GM18868 (cell line): Measurements from ENCODE around the gene KITLG.
"Not testable (repeated sequence)": the region's sequence is repeated elsewhere in the genome, so short reads cannot be mapped to it uniquely, and the experiment has no call there.

Experiments used
- ATAC-seq: cut with Tn5 transposase; IDR thresholded peaks from one replicate; pipeline ENCODE4 v1.9.1; 2021; ENCODE audit warnings: mild to moderate bottlenecking, moderate library complexity; ENCODE audit not compliant: unreplicated experiment

Gene KITLG

DNA sequence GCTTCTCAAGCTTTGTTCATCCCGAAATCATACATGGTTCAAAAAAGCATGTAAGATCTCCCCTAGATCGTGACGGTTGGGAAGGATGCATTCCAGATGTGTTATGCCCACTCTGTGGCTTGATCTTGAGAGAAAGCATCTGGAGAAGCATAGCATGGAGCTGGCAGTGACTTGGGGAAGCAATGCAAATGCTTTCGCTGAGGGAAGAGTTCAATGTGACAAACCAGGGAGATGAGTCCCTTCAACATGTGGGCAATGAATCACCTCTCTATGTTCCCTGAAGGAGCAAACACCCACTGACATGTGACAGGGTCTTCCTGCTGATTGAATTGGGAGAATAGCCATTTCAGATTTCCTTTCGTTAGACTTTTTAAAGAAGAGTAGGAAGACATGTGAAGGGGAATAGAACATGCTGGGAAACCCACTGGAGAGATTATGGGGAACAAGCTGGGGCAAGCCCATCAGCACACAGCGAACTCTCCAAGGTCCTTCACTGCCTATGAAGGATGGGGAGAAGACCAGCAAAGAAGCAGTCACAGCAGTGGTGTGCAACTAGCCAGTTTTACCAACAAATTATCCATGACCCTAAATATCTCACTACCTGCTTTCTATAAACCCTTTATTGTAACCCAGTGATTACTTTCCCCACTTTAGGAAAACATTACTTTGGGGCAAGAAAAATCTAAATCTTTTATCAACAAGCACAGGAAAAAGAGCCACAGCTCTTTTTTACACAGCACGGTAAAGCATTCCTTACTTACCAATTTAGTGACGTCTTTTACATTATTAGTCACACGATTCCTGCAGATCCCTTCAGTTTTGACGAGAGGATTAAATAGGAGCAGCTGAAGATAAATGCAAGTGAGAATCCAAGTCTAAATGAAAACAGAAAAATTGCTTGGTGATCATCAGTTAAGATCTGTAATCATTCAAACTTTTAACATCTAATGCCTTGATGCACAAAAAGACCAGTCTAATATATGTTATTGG is 35.0 kb downstream of the KITLG start:
- ATAC-seq, result no peak

DNA sequence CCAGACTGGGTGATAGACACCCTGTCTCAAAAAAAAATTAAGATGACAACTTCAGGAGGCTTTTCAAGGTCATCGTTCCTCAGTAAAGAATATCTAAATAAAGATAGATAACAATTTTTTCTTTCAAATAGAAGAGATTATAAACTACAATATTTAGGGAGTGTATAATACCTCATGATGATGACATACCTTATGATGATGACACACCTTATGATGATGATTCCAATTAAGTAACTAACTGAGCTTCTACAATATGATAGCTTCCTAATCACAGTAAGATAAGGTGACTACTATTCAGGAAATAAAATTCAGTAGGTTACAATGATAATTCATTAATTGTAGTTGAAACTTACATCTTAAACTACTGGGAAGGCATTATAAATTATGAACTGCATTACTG is 40.4 kb downstream of the KITLG start:
- ATAC-seq, result no peak

DNA sequence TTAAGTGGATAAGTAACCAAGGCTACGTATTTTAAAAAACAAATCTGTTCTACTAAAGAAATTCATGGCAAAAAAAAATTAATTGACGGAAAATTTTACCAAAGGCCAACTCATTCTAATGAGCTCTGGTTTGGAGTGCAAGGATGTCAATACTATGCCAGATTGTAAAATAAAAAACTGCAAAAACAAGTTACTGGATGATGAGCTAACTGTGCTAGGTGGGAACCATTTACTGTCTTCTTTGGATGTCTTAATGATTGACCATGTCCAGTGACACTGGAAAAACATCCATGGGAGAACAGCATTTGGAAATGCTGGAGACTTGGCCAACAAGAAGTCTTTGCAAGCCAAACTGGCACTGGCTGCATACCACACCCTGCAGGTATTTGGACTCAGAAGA is 41.6 kb downstream of the KITLG start:
- ATAC-seq, result no peak

DNA sequence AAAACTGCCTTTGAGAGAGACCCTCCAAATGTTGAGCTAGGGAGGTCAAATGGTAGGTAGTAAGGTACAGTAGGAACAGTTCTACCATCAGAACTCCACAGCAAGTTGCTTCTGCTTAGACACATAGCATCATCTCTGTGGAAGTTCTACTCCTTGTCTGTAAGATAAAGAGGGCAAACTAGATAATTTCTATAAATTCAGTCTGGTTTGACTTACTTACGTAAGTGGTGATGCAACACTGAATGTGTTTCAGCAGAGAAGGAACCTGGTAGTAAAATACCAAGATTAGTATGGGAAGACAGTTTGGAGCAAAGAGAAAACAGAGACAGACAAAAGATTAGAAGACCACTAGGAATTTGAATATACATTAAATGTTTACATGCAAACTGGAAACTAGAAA is 42.0 kb downstream of the KITLG start:
- ATAC-seq, result no peak

DNA sequence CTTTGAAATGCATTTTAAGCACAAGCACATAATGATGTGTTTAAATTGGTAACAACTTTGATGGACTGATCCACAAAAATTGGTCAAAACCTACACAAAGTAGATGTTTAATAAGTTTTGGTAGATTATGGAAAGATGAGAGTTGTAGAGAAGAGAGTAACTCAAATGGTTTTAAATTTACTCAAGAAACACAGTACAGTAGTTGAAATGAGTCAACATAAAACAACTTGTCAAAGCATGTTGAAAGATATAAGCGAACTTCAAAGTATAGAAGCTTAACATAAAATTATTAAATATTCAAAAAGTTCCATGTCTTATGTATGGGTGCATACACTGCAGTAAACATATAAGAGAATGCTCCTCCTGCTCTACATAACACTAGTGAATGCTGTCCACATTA is 49.4 kb downstream of the KITLG start:
- no peak for ATAC-seq

DNA sequence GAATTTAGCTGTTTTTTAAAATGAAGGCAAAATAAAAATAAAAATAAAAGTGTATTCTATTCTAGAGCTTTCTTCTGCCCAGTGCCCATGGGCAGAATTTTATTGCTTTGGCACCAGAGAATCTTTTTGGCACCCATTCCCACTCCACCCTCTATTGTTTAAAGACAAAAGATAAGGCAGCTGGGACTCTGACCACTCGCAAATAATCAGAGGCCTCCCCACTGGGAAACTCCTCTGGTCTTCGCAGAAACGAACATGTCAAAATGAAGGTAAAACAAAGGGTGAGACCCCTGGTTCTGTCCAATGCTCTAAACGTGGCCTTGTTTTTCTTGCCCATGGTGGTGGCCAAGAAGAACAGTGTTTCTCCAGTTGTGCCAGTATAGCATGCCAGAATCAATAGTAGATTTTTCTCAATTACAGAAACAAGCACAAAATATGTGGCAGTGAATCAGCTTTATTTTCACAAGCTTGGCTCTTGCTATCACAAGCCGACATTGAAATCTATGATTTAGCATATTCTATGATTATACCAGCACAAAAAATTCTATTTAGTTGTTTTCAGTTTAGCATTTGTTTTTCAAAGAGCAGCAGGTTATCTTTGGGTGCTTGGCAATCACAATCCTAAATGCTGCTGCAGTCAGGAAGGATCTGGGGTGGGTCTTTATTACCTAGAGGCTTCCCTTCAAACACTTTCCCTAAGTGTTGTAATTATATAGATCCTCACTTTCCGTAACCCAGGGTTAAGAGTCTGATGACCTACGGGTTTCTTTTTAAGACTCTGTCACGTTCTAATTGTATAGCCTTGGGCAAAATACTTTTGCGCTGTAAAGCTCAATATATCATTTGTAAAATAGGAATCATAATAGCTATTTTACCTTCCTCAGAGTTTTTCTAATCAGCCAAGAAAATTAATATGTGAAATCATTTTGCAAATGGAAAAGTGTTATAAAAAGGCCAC is 50.5 kb downstream of the KITLG start:
- ATAC-seq, result no peak

DNA sequence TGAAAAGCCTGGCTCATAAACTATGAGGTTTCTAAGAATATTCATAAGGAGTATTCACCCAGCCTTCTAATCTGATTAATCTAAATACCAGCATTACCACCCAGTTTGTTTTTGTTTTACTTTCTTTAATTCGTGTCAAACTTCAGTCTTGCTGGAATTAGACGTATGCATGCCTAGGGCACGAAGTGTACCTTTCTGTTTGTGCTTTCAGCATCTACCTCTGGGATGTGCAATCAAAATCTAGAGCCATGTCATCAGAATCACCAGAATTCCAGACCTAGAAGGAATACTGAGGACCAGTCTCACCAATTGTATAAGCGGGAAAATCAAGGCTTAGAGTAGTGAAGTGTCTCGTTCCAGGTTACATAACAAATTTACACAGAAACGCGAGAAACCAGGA is 57.3 kb downstream of the KITLG start:
- ATAC-seq, result no peak

DNA sequence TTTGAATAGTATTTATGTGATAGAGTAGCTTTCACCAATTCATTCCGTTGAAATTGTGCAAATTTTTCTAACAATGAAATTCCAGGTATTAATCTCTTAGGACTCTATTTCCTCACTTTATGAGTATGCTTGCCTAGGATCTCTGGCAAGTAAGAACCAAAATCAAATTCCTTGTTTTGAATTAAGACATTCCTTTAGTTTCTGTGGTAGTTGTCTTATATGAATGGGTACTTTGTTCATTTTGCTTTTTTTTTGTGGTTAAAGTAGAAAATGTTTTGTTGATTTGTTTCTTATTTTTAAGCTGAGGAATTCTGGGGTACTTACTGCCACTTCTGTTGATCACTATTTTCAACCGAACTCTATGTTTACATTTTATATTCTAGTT is 59.8 kb downstream of the KITLG start:
- no peak for ATAC-seq

DNA sequence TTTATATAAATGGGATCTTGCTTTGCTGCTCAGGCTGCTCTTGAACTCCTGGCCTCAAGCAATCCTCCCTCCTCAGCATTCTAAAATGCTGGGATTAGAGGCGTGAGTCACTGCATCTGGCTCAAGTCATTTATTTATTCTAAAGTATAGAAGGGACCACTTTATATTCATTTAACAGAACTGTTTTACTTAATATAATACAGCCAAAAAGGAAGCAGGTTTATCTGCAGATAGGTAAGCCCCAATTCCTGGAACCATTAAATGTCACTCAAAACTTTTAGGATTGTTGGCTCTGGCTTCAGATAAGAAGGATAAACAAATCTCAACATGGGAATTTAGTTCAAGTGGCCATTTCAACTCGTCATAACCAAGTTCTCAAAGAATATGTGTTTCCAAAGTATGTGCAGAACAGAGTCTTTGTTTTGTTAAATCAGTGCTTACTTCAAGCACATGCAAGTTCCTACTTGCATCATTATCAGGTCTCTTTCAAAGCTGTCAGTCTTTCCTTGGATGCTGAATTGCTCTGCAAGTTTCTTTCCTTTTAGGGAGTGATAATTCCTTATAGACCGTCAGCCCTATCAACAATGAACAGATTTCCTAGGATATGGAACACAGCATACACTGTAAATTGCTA is 60.4 kb downstream of the KITLG start:
- ATAC-seq, result no peak

DNA sequence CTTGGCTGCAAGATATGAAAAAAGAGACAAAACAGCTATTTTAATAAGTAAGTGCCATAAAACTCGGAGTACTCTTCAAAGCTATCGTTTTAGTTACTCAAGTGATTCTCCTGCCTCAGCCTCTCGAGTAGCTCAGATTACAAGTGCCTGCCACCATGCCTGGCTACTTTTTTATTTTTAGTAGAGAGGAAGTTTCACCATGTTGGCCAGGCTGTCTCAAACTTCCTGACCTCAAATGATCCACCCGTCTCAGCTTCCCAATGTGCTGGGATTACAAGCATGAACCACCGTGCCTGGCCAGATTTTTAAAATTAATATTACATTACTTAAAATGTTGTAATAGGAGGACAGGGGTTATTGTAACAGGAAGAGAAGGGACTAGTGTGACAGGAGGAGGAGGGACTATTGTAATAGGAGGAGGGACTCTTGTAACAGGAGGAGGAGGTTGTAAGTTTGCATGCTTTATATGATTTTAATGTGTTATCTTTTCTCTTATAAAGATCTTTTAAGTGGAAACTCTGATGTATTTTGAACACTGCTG is 61.3 kb downstream of the KITLG start:
- ATAC-seq, result no peak

DNA sequence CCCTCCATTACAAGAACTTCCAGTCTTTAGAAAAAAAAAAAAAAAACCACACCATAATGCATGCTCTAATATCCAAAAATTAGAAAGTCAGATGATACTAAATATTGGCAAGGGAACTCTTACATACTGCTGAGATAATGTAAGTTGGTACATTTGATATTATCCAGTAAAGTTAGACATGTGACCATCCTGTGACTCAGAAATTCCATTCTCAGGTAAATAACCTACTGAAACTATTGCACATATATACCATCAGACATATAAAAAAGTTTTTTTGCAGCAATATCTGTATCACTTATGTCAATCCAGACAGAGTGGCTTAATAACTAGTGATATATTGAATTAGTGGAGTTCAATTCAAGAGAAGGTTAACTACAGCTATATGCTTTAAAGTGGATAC is 63.5 kb downstream of the KITLG start:
- no peak for ATAC-seq

DNA sequence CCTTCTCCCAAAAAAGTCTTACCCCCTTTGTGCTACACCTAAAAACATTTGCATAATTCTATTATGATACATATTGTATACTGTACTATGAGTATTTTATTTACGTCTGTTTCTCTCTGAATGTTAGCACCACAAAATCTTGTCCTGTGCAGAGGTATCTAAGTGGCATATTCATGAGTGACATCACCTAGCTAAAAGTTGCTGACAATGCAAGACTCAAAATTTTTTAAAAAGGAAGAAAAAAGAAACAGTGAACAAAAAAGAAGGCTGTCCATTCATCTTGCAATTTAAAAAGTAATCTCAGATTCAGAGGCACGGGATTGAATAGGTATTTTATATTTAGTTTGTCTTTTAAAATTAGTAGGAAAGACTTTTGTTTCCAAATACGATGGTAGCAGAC is 69.4 kb downstream of the KITLG start:
- ATAC-seq, result no peak

DNA sequence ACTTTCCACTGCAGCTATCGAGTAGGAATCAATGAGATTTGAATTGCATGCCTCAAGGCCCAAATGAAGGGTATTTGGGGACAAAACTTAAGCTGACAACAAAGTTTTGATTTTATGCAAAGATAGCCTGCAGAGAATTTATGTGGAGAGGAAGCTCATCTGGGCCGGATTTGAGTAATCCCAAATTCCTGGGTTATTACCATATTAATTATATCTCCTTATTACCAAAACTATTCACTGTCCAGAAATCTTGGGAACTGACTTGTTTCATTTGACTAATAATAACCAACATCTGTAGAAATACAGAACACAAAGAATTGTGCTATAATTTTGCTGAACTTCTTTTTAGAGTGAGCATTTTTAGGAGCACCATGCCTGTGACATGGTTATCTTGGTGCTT is 70.4 kb downstream of the KITLG start:
- ATAC-seq, result no peak

DNA sequence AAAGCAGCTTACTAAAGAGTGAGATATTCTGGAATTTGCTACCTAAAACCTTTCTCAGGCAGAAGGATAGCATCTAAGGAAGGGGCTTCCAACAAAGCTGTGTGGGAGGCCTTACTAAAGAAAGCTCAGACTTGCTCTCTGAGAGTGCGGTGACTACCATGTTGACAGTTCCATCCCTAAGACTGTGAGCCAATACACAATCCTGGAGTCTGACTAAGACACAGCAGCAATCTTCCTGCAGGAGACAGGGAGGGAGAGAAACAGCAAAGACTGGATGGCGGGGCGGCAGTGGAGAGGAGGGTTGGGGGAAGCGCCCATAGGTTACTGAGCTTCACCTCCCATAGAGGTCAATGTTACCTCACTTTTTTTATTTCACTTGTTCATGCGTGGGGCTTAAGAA is 70.9 kb downstream of the KITLG start:
- ATAC-seq, result no peak

DNA sequence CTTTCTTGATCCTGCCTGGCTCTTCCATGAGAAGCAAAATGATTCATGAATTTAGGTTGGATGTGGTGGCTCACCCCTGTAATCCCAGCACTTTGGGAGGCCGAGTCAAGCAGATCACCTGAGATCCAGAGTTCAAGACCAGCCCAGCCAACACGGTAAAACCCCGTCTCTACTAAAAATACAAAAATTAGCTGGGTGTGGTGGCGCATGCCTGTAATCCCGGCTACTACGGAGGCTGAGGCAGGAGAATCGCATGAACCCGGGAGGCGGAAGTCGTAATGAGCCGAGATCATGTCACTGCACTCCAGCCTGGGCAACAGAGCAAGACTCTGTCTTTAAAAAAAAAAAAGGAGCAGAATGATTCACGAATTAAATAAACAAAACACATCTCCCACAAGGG is 72.4 kb downstream of the KITLG start:
- ATAC-seq, result not testable (repeated sequence)

DNA sequence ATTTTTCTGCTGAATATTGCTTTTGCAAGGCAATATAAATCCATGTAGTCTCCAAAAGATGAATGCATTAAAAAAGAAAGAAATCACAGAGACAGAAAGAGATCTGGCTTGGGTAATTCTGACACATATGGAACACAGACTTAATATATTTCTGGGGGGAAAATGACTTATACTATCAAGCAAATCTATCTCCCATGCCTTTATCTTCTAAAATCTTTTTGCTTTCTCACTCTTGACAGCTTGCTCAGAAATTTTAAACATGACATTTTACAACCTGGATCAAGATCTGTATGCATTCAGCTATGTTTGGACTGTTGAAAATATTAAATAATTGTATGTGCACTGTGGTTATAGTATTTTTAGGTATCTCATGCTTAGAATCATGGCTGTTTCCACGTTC is 73.0 kb downstream of the KITLG start:
- ATAC-seq, result no peak

DNA sequence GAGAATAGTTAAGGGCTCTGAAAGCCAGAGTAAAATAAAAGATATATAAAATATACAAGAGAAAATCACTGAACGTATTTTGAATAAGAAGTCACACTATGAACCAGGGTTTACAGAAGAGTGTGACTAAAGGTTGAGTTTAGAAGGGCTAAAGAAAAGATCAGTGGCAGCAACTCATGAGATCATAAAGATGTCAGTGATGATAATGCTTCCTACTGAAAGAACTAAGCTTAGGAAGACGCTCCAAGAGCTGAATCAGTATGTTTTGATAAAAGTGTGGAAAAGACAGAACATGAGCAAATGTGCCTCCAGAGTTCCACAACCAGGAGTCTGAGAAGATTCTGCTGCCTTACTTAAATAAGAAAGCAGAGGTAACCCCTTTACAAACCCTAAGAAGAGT is 74.6 kb downstream of the KITLG start:
- ATAC-seq, result no peak

DNA sequence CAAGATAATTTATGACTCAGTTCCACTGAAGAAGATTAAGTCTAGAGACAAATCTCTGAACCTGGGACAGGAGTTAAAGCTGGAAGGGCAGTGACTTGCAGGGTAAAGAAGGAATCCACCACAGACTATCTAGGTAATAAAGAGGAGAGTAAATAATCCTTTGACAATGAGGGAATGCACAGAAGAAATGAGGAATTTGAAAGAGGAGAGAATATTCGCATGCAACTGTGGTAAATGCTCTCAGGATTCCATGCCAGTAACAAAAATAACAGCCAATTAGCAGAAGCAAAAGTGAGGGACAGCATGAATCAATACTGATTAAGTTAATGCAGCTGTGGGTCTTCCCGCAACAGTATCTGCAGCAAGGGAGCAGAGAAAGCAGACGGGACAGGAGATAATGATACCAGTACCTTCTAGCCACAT is 77.0 kb downstream of the KITLG start:
- no peak for ATAC-seq

DNA sequence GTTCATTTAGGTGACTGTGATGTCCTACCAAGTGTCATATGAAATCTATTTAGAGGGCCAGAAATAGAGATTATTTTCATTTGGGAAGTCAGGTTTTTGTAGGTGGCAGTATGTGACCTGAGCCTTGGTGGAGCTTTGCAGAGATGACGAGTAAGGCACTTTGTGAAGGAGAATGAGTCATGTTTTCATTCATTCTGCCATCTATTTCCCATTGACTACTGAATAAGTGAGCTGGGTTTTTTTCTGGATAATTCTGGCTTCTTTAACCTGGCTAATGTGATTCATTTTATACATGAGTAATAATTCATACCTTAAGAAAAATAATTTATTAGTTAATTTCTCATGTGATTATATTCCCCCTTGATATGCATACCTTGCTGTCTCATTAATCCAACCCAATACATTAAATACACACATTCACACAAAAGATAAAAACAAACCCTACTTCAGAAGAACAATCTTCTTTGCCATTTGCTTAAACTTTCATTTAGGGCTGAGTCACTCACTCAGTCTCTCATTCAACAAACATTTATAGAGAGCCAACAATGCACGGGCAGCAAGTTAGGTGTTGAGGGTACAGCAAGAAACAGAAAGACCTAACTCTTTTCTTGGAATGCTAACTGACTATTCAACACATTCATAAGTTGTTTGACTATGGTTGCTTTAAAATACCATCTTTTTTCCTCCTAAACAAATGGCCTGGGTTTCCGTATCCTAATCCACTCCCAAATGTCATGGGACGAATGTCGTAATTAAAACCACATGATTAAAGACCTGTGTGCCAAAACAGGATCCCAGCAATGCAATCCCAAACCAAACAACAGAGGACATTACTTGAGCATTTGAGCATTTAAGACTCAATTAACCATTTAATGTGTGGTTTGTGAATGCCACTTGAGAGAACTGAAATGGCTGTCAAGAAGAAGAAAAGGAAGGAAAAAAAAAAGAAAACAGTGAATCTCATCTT is 78.0 kb downstream of the KITLG start:
- ATAC-seq, result no peak

DNA sequence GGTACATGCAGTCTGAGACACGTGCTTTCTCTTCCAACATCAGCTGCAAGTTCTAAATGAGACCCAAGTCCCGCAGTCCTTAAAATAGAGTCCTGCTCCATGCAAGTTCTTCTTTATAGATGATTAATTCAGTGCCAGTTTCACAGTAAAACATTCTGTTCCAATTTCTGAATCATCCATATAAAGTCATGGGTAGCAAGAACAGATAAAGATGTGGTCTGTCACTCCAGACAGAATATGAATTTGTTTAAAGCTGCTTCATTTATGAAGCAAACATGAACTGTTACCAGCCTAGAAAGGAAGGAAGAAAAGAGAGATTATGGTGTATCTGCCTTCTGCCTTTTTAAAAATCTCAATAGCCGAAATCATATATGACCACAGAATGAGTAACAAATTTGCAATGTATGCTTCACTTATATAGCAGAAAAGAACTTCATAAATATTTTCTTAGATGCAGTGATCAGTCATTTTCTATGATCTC is 83.3 kb downstream of the KITLG start:
- no peak for ATAC-seq
